Naive thymus-derived CD4-positive, alpha-beta T cell (primary cell): Measurements from ENCODE around the gene NR5A1. TPM values are rescaled to one million over a fixed set of nuclear protein-coding genes. Genes with fewer than 3 reads are reported as not detected.

Source experiments
- ATAC-seq: fragments of 150-1000 bp; cut with Tn5 transposase; 2 replicates; pipeline ENCODE4 v1.10.0; 2021; ENCODE audit warnings: mild to moderate bottlenecking, moderate library complexity
- CTCF ChIA-PET: fragments of 350-600 bp; sonication (Branson Sonifier 250); formaldehyde crosslinking; loops from one replicate; lab custom pipeline; 2021; ENCODE audit warnings: antibody characterized with exemption; lab: Charles Lee
- POLR2A ChIA-PET: fragments of 350-600 bp; sonication (Branson Sonifier 250); formaldehyde crosslinking; loops from one replicate; lab custom pipeline; 2021; ENCODE audit warnings: antibody characterized with exemption, inconsistent platforms; lab: Charles Lee
- DNase-seq, 9 donors: peaks; one replicate each; pipeline versions ENCODE4 v3.0.0 to v3.0.0-alpha.2; 2020 to 2022; ENCODE audit warnings: mixed read lengths in 1 of 9
- H3K27ac ChIP-seq: one replicate; pipeline ENCODE4 v1.7.0; 2013; ENCODE audit warnings: mild to moderate bottlenecking, low read depth, low read length, moderate library complexity
- H3K27me3 ChIP-seq, 2 donors: one replicate each; pipeline ENCODE4 v1.7.0; 2013; ENCODE audit warnings: low read length in 2 of 2, mild to moderate bottlenecking in 2 of 2, moderate library complexity in 2 of 2; ENCODE audit not compliant: control insufficient read depth in 2 of 2, insufficient read depth in 2 of 2
- H3K36me3 ChIP-seq, 3 experiments: 1 replicate in 2 of 3; 2 replicates in 1 of 3; pipeline ENCODE4 v1.7.0; 2013; ENCODE audit warnings: low read length in 3 of 3, mild to moderate bottlenecking in 3 of 3, moderate library complexity in 1 of 3; ENCODE audit not compliant: insufficient read depth in 3 of 3, control insufficient read depth in 2 of 3
- H3K4me1 ChIP-seq, 2 donors: one replicate each; pipeline ENCODE4 v1.7.0; 2013; ENCODE audit warnings: low read length in 2 of 2, mild to moderate bottlenecking in 2 of 2, moderate library complexity in 1 of 2; ENCODE audit not compliant: control insufficient read depth in 2 of 2, insufficient read depth in 2 of 2
- H3K4me3 ChIP-seq: 2 replicates; pipeline ENCODE4 v1.7.0; 2013; ENCODE audit warnings: mild to moderate bottlenecking, low read length
- H3K9me3 ChIP-seq, 3 experiments: 1 replicate in 2 of 3; 2 replicates in 1 of 3; pipeline ENCODE4 v1.7.0; 2013; ENCODE audit warnings: low read length in 3 of 3; ENCODE audit not compliant: control insufficient read depth in 2 of 3
- H3K27ac Mint-ChIP-seq, 9 donors: one replicate each; pipeline ENCODE4 v1.8.0; 2020 to 2022; ENCODE audit warnings: mixed read lengths in 9 of 9, mild to moderate bottlenecking in 8 of 9, moderate library complexity in 5 of 9, inconsistent platforms in 2 of 9
- H3K27me3 Mint-ChIP-seq, 5 donors: one replicate each; pipeline ENCODE4 v1.8.0; 2021 to 2022; ENCODE audit warnings: mixed read lengths in 5 of 5, mild to moderate bottlenecking in 1 of 5
- H3K36me3 Mint-ChIP-seq, 5 donors: one replicate each; pipeline ENCODE4 v1.8.0; 2020 to 2022; ENCODE audit warnings: mixed read lengths in 5 of 5, mild to moderate bottlenecking in 3 of 5, inconsistent platforms in 1 of 5
- H3K4me1 Mint-ChIP-seq, 7 donors: one replicate each; pipeline ENCODE4 v1.8.0; 2020 to 2022; ENCODE audit warnings: mixed read lengths in 7 of 7, mild to moderate bottlenecking in 3 of 7, inconsistent platforms in 1 of 7
- H3K4me3 Mint-ChIP-seq, 10 donors: one replicate each; pipeline ENCODE4 v1.8.0; 2020 to 2022; ENCODE audit warnings: mild to moderate bottlenecking in 10 of 10, mixed read lengths in 10 of 10, moderate library complexity in 6 of 10, inconsistent platforms in 2 of 10
- H3K9me3 Mint-ChIP-seq, 11 donors: one replicate each; pipeline ENCODE4 v1.8.0; 2020 to 2022; ENCODE audit warnings: mixed read lengths in 11 of 11, mild to moderate bottlenecking in 4 of 11, inconsistent platforms in 1 of 11, moderate library complexity in 1 of 11
- intact Hi-C, 2 donors: fragments of 100-400 bp; cut with micrococcal nuclease; formaldehyde crosslinking; loops; one replicate each; pipeline ENCODE4 v1.15.1; 2023
- polyA plus RNA-seq, 2 donors: library from polyadenylated mRNA; unstranded; fragments of 300-500 nt; fragmentation: Illumina TruSeq; gene quantifications; one replicate each; pipeline ENCODE4 v1.2.3, GENCODE V29; 2021
- total RNA-seq, 6 experiments: library from RNA in 5 of 6; stranded (reverse) in 5 of 6; gene quantifications; 1 replicate in 5 of 6; 2 replicates in 1 of 6; pipeline ENCODE4 v1.2.3 and lab custom pipeline; 2021 to 2026

The NR5A1 gene
- total and polyA plus RNA-seq, 7 experiments from 2014 or later, result 0.11 TPM; not detected in 6

DNA sequence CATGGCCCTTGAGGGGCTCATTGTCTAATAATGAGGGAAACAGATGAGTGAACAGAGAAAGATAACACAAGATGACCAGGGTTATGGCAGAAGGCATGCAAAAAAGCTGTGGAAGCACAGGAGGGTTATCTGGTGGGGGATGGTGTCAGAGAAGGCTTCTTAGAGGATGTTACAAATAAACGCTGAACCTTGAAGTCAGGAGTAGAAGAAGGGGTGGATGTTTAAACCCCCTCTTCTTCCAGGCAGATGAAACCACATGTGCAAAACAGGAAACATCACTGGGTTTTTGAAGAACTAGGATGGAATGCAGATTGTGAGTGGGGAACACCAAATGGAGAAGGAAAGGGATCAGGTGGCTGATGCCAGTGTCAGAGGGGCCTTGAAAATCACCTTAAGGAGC, 41.8 kb upstream of the NR5A1 start:
- intact Hi-C loops, result no loop called here
- H3K4me3 Mint-ChIP-seq, result no peak overlapping the region
- ChIA-PET CTCF (no interaction called here), POLR2A (no interaction called here)
- no peaks in the 10 kb centered on the region for H3K36me3 Mint-ChIP-seq
- H3K27me3 Mint-ChIP-seq, result peaks cover 0 to 19% (median 0%) of the 10 kb centered on the region in 5 donors
- Histone ChIP-seq H3K9me3 (no peaks in the 10 kb centered on the region), H3K27me3 (no peaks in the 10 kb centered on the region), H3K27ac (no peak overlapping the region), H3K4me3 (no peak overlapping the region), H3K4me1 (peaks cover 0 to 10% of the 10 kb centered on the region in 2 donors), H3K36me3 (no peaks in the 10 kb centered on the region)
- H3K9me3 Mint-ChIP-seq, result no peaks in the 10 kb centered on the region
- no peak for ATAC-seq
- peak in 1 of 9 donors; percentile 3 for DNase-seq
- H3K4me1 Mint-ChIP-seq, result peaks cover 0 to 15% (median 9%) of the 10 kb centered on the region in 7 donors
- peak overlapping the region in 3 of 9 donors; percentile 4 to 77 (median 23) for H3K27ac Mint-ChIP-seq

DNA sequence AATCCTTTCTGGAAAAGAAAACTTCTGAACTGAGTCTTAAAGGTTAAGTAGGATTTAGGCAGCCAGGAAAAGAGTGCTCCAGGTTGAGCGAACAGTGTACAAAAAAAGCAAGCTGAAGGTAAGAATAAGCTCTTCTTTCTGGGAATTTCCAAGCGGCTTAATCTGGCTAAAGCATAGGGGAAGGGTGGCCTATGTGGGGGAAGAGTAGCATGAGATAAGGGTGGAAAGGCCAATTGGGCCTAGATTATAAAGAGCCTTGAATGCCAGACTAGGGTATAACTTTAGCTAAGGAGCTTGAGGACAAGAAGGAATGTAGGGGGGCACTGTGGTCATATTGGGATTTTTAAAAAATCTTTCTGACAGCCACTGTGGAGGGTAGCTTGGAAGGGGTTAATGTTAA, 37.3 kb upstream of the NR5A1 start:
- no peak for ATAC-seq
- POLR2A ChIA-PET, result no interaction called here
- H3K27ac Mint-ChIP-seq, result no peak overlapping the region
- DNase-seq, result no peak
- no peak overlapping the region for H3K4me3 Mint-ChIP-seq
- Histone ChIP-seq H3K27me3 (no peaks in the 10 kb centered on the region), H3K36me3 (no peaks in the 10 kb centered on the region), H3K9me3 (no peaks in the 10 kb centered on the region), H3K4me1 (peaks cover 0 to 6% of the 10 kb centered on the region in 2 donors), H3K27ac (no peak overlapping the region), H3K4me3 (no peak overlapping the region)
- peaks cover 0 to 12% (median 9%) of the 10 kb centered on the region in 7 donors for H3K4me1 Mint-ChIP-seq
- intact Hi-C loops, result no loop called here
- H3K9me3 Mint-ChIP-seq, result no peaks in the 10 kb centered on the region
- H3K36me3 Mint-ChIP-seq, result no peaks in the 10 kb centered on the region
- peaks cover 0 to 18% (median 13%) of the 10 kb centered on the region in 5 donors for H3K27me3 Mint-ChIP-seq
- CTCF ChIA-PET, result no interaction called here

GRCh38 chr9:124541824-124542223, 34.6 kb upstream of the NR5A1 start:
- Histone ChIP-seq H3K9me3 (no peaks in the 10 kb centered on the region), H3K36me3 (no peaks in the 10 kb centered on the region), H3K4me3 (no peak overlapping the region), H3K4me1 (no peaks in the 10 kb centered on the region), H3K27me3 (no peaks in the 10 kb centered on the region), H3K27ac (no peak overlapping the region)
- POLR2A ChIA-PET, result no interaction called here
- Mint-ChIP-seq H3K27me3 (peaks cover 0 to 17% (median 10%) of the 10 kb centered on the region in 5 donors), H3K4me3 (no peak overlapping the region), H3K36me3 (no peaks in the 10 kb centered on the region), H3K4me1 (no peaks in the 10 kb centered on the region), H3K27ac (no peak overlapping the region), H3K9me3 (no peaks in the 10 kb centered on the region)
- intact Hi-C loops, result no loop called here
- ATAC-seq (no peak), DNase-seq (no peak)
- CTCF ChIA-PET, result no interaction called here

GRCh38 chr9:124537926-124538325, 30.7 kb upstream of the NR5A1 start:
- no peak overlapping the region for H3K27ac ChIP-seq
- POLR2A ChIA-PET, result no interaction called here
- Mint-ChIP-seq H3K4me3 (no peak overlapping the region), H3K27ac (no peak overlapping the region), H3K9me3 (no peaks in the 10 kb centered on the region), H3K36me3 (no peaks in the 10 kb centered on the region), H3K27me3 (peaks cover 0 to 17% (median 8%) of the 10 kb centered on the region in 5 donors), H3K4me1 (no peaks in the 10 kb centered on the region)
- intact Hi-C loops, result loop anchor here (2.0 to 5.0 kb wide), 2 partner anchors 127 to 1136 kb away; no protein-coding TSS in a partner anchor
- H3K9me3 ChIP-seq, result no peaks in the 10 kb centered on the region
- H3K36me3 ChIP-seq, result no peaks in the 10 kb centered on the region
- no peaks in the 10 kb centered on the region for H3K4me1 ChIP-seq
- no peaks in the 10 kb centered on the region for H3K27me3 ChIP-seq
- CTCF ChIA-PET, result interaction anchor here (0.6 to 4.5 kb wide), 5 partner anchors 9 to 159 kb away, joined by 3 to 27 read pairs (median 3); partner anchors contain the start of gene PSMB7
- H3K4me3 ChIP-seq, result no peak overlapping the region
- DNase-seq, result no peak
- ATAC-seq, result no peak

DNA sequence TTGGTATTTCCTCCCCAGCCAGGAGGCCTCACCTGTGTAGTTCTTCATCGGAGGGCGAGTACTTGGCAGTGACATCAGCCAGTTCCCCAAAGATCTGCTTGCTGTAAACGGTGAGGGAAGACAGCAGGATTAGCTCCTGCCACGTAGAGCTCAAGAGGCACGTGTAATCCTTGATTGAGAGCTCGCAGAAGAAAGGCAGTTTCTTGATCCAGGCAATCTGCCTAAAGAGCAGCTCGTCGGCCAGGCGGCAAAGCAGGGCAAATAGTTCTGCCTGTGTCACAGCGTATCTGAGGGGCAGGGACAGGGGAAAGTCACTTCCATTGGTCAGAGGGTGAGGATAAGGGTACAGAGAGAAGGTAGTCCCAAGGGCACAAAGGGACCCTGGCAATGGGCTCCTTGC, 28.6 kb upstream of the NR5A1 start:
- H3K27me3 Mint-ChIP-seq, result peaks cover 0 to 17% (median 2%) of the 10 kb centered on the region in 5 donors
- Histone ChIP-seq H3K27me3 (no peaks in the 10 kb centered on the region), H3K36me3 (no peaks in the 10 kb centered on the region), H3K4me3 (no peak overlapping the region), H3K4me1 (no peaks in the 10 kb centered on the region), H3K27ac (no peak overlapping the region), H3K9me3 (no peaks in the 10 kb centered on the region)
- ChIA-PET POLR2A (no interaction called here), CTCF (interaction anchor here (1.4 to 4.5 kb wide), 2 partner anchors 10 to 117 kb away, joined by 5 to 27 read pairs; no protein-coding TSS in a partner anchor)
- ATAC-seq (no peak), DNase-seq (no peak)
- H3K4me1 Mint-ChIP-seq, result no peaks in the 10 kb centered on the region
- H3K36me3 Mint-ChIP-seq, result no peaks in the 10 kb centered on the region
- H3K4me3 Mint-ChIP-seq, result no peak overlapping the region
- no peaks in the 10 kb centered on the region for H3K9me3 Mint-ChIP-seq
- no peak overlapping the region for H3K27ac Mint-ChIP-seq
- intact Hi-C loops, result loop anchor here (1.0 to 5.0 kb wide), 3 partner anchors 117 to 1134 kb away; no protein-coding TSS in a partner anchor

DNA sequence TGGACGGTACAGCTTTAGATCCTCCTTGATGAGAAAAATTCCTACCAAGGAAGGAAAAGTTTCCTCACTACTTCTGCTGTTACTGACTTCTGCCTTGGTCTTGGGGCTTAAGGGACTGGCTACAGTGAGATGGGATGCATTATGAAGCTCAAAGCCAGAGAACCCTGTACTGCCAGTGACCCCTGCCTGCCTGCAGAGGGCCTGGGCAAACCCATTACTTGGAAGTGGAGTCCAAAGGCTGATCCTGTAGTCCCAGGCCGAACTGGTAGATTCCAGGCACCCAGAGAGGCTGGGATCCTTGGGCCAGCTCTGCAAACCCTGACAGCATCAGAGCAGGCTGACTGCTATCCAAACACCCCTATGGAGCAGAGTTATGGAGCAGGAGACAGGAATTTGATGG, 25.7 kb upstream of the NR5A1 start:
- DNase-seq (no peak), ATAC-seq (no peak)
- Histone ChIP-seq H3K36me3 (no peaks in the 10 kb centered on the region), H3K27ac (no peak overlapping the region), H3K4me1 (no peaks in the 10 kb centered on the region), H3K4me3 (no peak overlapping the region), H3K9me3 (no peaks in the 10 kb centered on the region), H3K27me3 (no peaks in the 10 kb centered on the region)
- intact Hi-C loops, result no loop called here
- H3K36me3 Mint-ChIP-seq, result no peaks in the 10 kb centered on the region
- CTCF ChIA-PET, result no interaction called here
- H3K9me3 Mint-ChIP-seq, result no peaks in the 10 kb centered on the region
- no peaks in the 10 kb centered on the region for H3K4me1 Mint-ChIP-seq
- H3K27me3 Mint-ChIP-seq, result peaks cover 0 to 8% (median 0%) of the 10 kb centered on the region in 5 donors
- no peak overlapping the region for H3K4me3 Mint-ChIP-seq
- POLR2A ChIA-PET, result no interaction called here
- H3K27ac Mint-ChIP-seq, result no peak overlapping the region

- no peak overlapping the region for H3K4me3 ChIP-seq
- no peaks in the 10 kb centered on the region for H3K4me1 Mint-ChIP-seq
- H3K9me3 Mint-ChIP-seq, result no peaks in the 10 kb centered on the region
- H3K27me3 ChIP-seq, result no peaks in the 10 kb centered on the region
- DNase-seq, result no peak
- no peak overlapping the region for H3K27ac Mint-ChIP-seq
- no peaks in the 10 kb centered on the region for H3K4me1 ChIP-seq
- H3K4me3 Mint-ChIP-seq, result no peak overlapping the region
- no peak for ATAC-seq
- H3K36me3 Mint-ChIP-seq, result no peaks in the 10 kb centered on the region
- H3K36me3 ChIP-seq, result no peaks in the 10 kb centered on the region
- peaks cover 0 to 5% (median 2%) of the 10 kb centered on the region in 5 donors for H3K27me3 Mint-ChIP-seq
- ChIA-PET POLR2A (interaction anchor here (0.6 kb wide), 1 partner anchor 173 kb away, joined by 3 read pairs; no protein-coding TSS in a partner anchor), CTCF (no interaction called here)
- no peaks in the 10 kb centered on the region for H3K9me3 ChIP-seq
- H3K27ac ChIP-seq, result no peak overlapping the region
- intact Hi-C loops, result no loop called here
Observed at GRCh38 chr9:124531115-124531514, 23.9 kb upstream of the NR5A1 start.
